H1 (cell line): ENCODE results near the gene SLC28A1. TPM values are rescaled to one million over a fixed set of nuclear protein-coding genes. Genes with fewer than 3 reads are reported as not detected.

Experiments used
- CTCF ChIA-PET: fragments of 300-600 bp; sonication (Branson Sonifier 250); formaldehyde crosslinking; loops from one replicate; lab custom pipeline; 2021; ENCODE audit not compliant: partially characterized antibody; lab: Charles Lee
- POLR2A ChIA-PET: fragments of 300-600 bp; sonication (Branson Sonifier 250); formaldehyde crosslinking; loops from one replicate; lab custom pipeline; 2021; ENCODE audit warnings: inconsistent platforms; ENCODE audit not compliant: partially characterized antibody; lab: Charles Lee
- DNase-seq, 2 experiments: peaks; one replicate each; pipeline versions ENCODE4 v3.0.0 to v3.0.0-alpha.2; 2010 to 2022; ENCODE audit warnings: low spot score in 2 of 2, low read depth in 1 of 2, mixed read lengths in 1 of 2
- FAIRE-seq: peaks from 2 replicates; lab custom pipeline; 2011; peaks lifted over from hg19 to GRCh38; lab: Jason Lieb, UNC
- H2AFZ ChIP-seq: 2 replicates; pipeline ENCODE4 v1.8.1; 2012; ENCODE audit warnings: low read length, inconsistent platforms
- H2AK5ac ChIP-seq: 2 replicates; pipeline ENCODE4 v1.6.1; 2013; ENCODE audit warnings: low read depth, low read length
- H2BK120ac ChIP-seq: replicated peaks from 2 replicates; pipeline ENCODE3; 2013; ENCODE audit warnings: low read depth, low read length, inconsistent platforms
- H2BK12ac ChIP-seq: 2 replicates; pipeline ENCODE4 v1.6.1; 2013; ENCODE audit warnings: low read depth, low read length
- H2BK15ac ChIP-seq: 2 replicates; pipeline ENCODE4 v1.6.1; 2013; ENCODE audit warnings: low read length
- H2BK20ac ChIP-seq: 2 replicates; pipeline ENCODE4 v1.6.1; 2013; ENCODE audit warnings: low read length
- H2BK5ac ChIP-seq: 2 replicates; pipeline ENCODE4 v1.6.1; 2013; ENCODE audit warnings: low read depth, low read length
- H3K14ac ChIP-seq: 2 replicates; pipeline ENCODE4 v1.6.1; 2013; ENCODE audit warnings: inconsistent platforms; ENCODE audit not compliant: insufficient read length
- H3K18ac ChIP-seq: 2 replicates; pipeline ENCODE4 v1.6.1; 2013; ENCODE audit warnings: low read length; ENCODE audit errors: extremely low read depth
- H3K23ac ChIP-seq: 2 replicates; pipeline ENCODE4 v1.6.1; 2013; ENCODE audit warnings: inconsistent platforms; ENCODE audit not compliant: insufficient read length
- H3K23me2 ChIP-seq: 2 replicates; pipeline ENCODE4 v1.6.1; 2013; ENCODE audit warnings: low read depth, low read length
- H3K27ac ChIP-seq: 2 replicates; pipeline ENCODE4 v1.6.1; 2011; ENCODE audit warnings: low read depth, low read length, inconsistent platforms
- H3K27me3 ChIP-seq, 4 experiments: replicated peaks in 1 of 4; 1 replicate in 1 of 4; 2 replicates in 3 of 4; pipeline versions ENCODE4 v1.6.1 to v1.8.1; 2011 to 2013; ENCODE audit warnings: low read length in 3 of 4, mild to moderate bottlenecking in 3 of 4, inconsistent platforms in 2 of 4, mixed read lengths in 2 of 4, moderate library complexity in 1 of 4; ENCODE audit not compliant: control insufficient read depth in 3 of 4, insufficient read depth in 3 of 4; ENCODE audit errors: extremely low read depth in 1 of 4
- H3K36me3 ChIP-seq, 4 experiments: 2 replicates each; pipeline versions ENCODE4 v1.6.1 to v1.8.1; 2011 to 2013; ENCODE audit warnings: mild to moderate bottlenecking in 4 of 4, low read length in 3 of 4, moderate library complexity in 2 of 4, control low read depth in 1 of 4, inconsistent platforms in 1 of 4; ENCODE audit not compliant: insufficient read depth in 4 of 4, control insufficient read depth in 2 of 4
- H3K4ac ChIP-seq: replicated peaks from 2 replicates; pipeline ENCODE3; 2013; ENCODE audit warnings: low read length, low read depth, mixed read lengths, inconsistent platforms; ENCODE audit not compliant: insufficient read length
- H3K4me1 ChIP-seq, 4 experiments: replicated peaks in 1 of 4; 1 replicate in 1 of 4; 2 replicates in 3 of 4; pipeline versions ENCODE4 v1.6.1 to v1.8.1; 2011 to 2013; ENCODE audit warnings: low read length in 3 of 4, inconsistent platforms in 2 of 4, mixed read lengths in 1 of 4; ENCODE audit not compliant: insufficient read depth in 4 of 4, control insufficient read depth in 3 of 4
- H3K4me2 ChIP-seq, 2 experiments: 2 replicates each; pipeline versions ENCODE4 v1.6.1 to v1.8.1; 2011 to 2013; ENCODE audit warnings: low read depth in 2 of 2, low read length in 2 of 2, control low read depth in 1 of 2, inconsistent platforms in 1 of 2, mild to moderate bottlenecking in 1 of 2; ENCODE audit not compliant: insufficient read depth in 1 of 2
- H3K4me3 ChIP-seq, 4 experiments: fragments of 200-600, 300-600 bp in 1 of 4; sonication (generic), shearing (Covaris generic), sonication (Bioruptor Twin) in 1 of 4; 2 replicates each; pipeline versions ENCODE4 v1.5.1 to v1.8.1; 2011 to 2016; ENCODE audit warnings: low read length in 4 of 4, low read depth in 3 of 4, control low read depth in 2 of 4, inconsistent platforms in 2 of 4, mild to moderate bottlenecking in 2 of 4, mixed read lengths in 1 of 4, moderate library complexity in 1 of 4; ENCODE audit not compliant: insufficient read depth in 2 of 4; ENCODE audit errors: extremely low read depth in 1 of 4
- H3K56ac ChIP-seq: replicated peaks from 2 replicates; pipeline ENCODE3; 2013; ENCODE audit warnings: low read depth, mild to moderate bottlenecking, mixed read lengths, low read length, inconsistent platforms; ENCODE audit not compliant: insufficient read length
- H3K79me1 ChIP-seq: 2 replicates; pipeline ENCODE4 v1.6.1; 2013; ENCODE audit warnings: low read depth, low read length, control low read depth
- H3K79me2 ChIP-seq, 2 experiments: 2 replicates each; pipeline versions ENCODE4 v1.6.1 to v1.8.1; 2012 to 2013; ENCODE audit warnings: low read length in 2 of 2, mild to moderate bottlenecking in 2 of 2, inconsistent platforms in 1 of 2; ENCODE audit not compliant: insufficient read depth in 2 of 2, control insufficient read depth in 1 of 2
- H3K9ac ChIP-seq, 4 experiments: replicated peaks in 1 of 4; 1 replicate in 1 of 4; 2 replicates in 3 of 4; pipeline versions ENCODE4 v1.6.1 to v1.8.1; 2011 to 2013; ENCODE audit warnings: low read depth in 3 of 4, low read length in 3 of 4, control low read depth in 2 of 4, mild to moderate bottlenecking in 2 of 4, moderate library complexity in 2 of 4, inconsistent platforms in 1 of 4; ENCODE audit errors: extremely low read depth in 1 of 4
- H3K9me3 ChIP-seq, 2 experiments: 2 replicates each; pipeline versions ENCODE4 v1.6.1 to v1.8.1; 2012 to 2013; ENCODE audit warnings: mild to moderate bottlenecking in 2 of 2, moderate library complexity in 2 of 2, control low read depth in 1 of 2, inconsistent platforms in 1 of 2, low read depth in 1 of 2, low read length in 1 of 2, mixed read lengths in 1 of 2; ENCODE audit not compliant: insufficient read depth in 2 of 2
- H4K20me1 ChIP-seq, 2 experiments: replicated peaks in 1 of 2; 2 replicates each; pipeline versions ENCODE3 to v1.8.1; 2011 to 2013; ENCODE audit warnings: inconsistent platforms in 2 of 2, low read length in 2 of 2, mild to moderate bottlenecking in 1 of 2; ENCODE audit not compliant: insufficient read depth in 2 of 2, control insufficient read depth in 1 of 2
- H4K5ac ChIP-seq: 2 replicates; pipeline ENCODE4 v1.6.1; 2013; ENCODE audit warnings: low read length, low read depth, mixed read lengths, inconsistent platforms; ENCODE audit not compliant: insufficient read length
- H4K8ac ChIP-seq: 2 replicates; pipeline ENCODE4 v1.8.0; 2013; ENCODE audit warnings: mild to moderate bottlenecking, moderate library complexity, low read length, inconsistent platforms; ENCODE audit not compliant: insufficient read depth; ENCODE audit errors: extremely low read depth
- H4K91ac ChIP-seq: replicated peaks from 2 replicates; pipeline ENCODE3; 2013; ENCODE audit warnings: low read length, mixed read lengths, inconsistent platforms; ENCODE audit not compliant: insufficient read length
- BRCA1 ChIP-seq: IDR thresholded peaks from 2 replicates; pipeline ENCODE4 v1.6.1; 2012; ENCODE audit warnings: low read depth, low read length, improper control_type of control experiment
- RBBP5 ChIP-seq: IDR thresholded peaks from 2 replicates; pipeline ENCODE4 v1.7.1; 2012; ENCODE audit warnings: low read depth, mild to moderate bottlenecking, inconsistent platforms, low read length, moderate library complexity, borderline replicate concordance
- SP2 ChIP-seq: IDR thresholded peaks from 2 replicates; pipeline ENCODE4 v1.6.1; 2012; ENCODE audit warnings: mild to moderate bottlenecking, low read length, inconsistent platforms
- SRF ChIP-seq: IDR thresholded peaks from 2 replicates; pipeline ENCODE4 v1.6.1; 2011; ENCODE audit warnings: mild to moderate bottlenecking, low read depth, low read length, moderate library complexity
- TCF12 ChIP-seq: IDR thresholded peaks from 2 replicates; pipeline ENCODE4 v1.6.1; 2011; ENCODE audit warnings: low read depth, mild to moderate bottlenecking, low read length
- WGBS, 2 experiments: shearing (Covaris generic) in 1 of 2; methylation state at CpG; one replicate each; pipeline versions ENCODE4 v1.1.6 to v1.1.7; 2013 to 2015; ENCODE audit warnings: low lambda C conversion rate in 2 of 2, mixed read lengths in 2 of 2, inconsistent platforms in 1 of 2, low coverage in 1 of 2, missing lambda C conversion rate in 1 of 2; ENCODE audit not compliant: insufficient replicate concordance in 2 of 2, insufficient coverage in 1 of 2, insufficient read length in 1 of 2; ENCODE audit errors: extremely low coverage in 1 of 2, missing lambda C conversion rate in 1 of 2; 5-methylcytosine and 5-hydroxymethylcytosine counted together
- polyA plus RNA-seq, 7 experiments: library from polyadenylated mRNA; depleted of rRNA in 3 of 7; stranded (reverse) in 5 of 7; unstranded in 2 of 7; fragments of >200 nt in 5 of 7; fragments of 200-250 nt in 2 of 7; gene quantifications; 1 replicate in 5 of 7; 2 replicates in 1 of 7; 4 replicates in 1 of 7; pipeline versions ENCODE4 v1.2.1 to v1.2.3, GENCODE V29; 2011 to 2013; ENCODE audit warnings: missing spikeins in 2 of 7, mixed read lengths in 2 of 7
- total RNA-seq: library from RNA; stranded (reverse); fragmentation: NEBNext Ultra II Directional; extraction: Animal tissue kit (Norgen Biotek cat#: 25700); gene quantifications from 2 replicates; pipeline ENCODE4 v1.2.1, GENCODE V29; 2021

The SLC28A1 gene
- total and polyA plus RNA-seq, 2 of the 8 experiments (the other 6 are each of a cell fraction or from before 2014, with no cell fraction given): 0.09 TPM; not detected in 1

GRCh38 chr15:84968301-84968700 is 83.8 kb downstream of the SLC28A1 start:
- Histone ChIP-seq H2BK5ac (0 out of 2 replicates have a peak overlapping the region, but pooled peaks have one; percentile 73), H2AK5ac (peak overlapping the region; percentile 42; the same call in 1 of the 2 replicates), H3K56ac (no peak overlapping the region), H3K9me3 (peaks cover 6 to 19% of the 10 kb centered on the region in 2 experiments; a peak in 1 of 4 replicates), H4K20me1 (no peaks in the 10 kb centered on the region), H3K4me3 (no peak overlapping the region), H2AFZ (no peak overlapping the region), H3K79me1 (no peaks in the 10 kb centered on the region), H3K18ac (no peak overlapping the region), H4K8ac (no peak overlapping the region), H2BK12ac (no peak overlapping the region), H3K4me2 (no peak overlapping the region), H3K27me3 (no peaks in the 10 kb centered on the region; a peak in 1 of 7 replicates), H2BK15ac (no peak overlapping the region), H3K4me1 (peaks cover 0 to 4% (median 0%) of the 10 kb centered on the region in 4 experiments; a peak in 3 of 7 replicates), H3K14ac (no peak overlapping the region), H3K79me2 (no peaks in the 10 kb centered on the region), H3K9ac (no peak overlapping the region), H3K4ac (no peak overlapping the region), H3K36me3 (no peaks in the 10 kb centered on the region), H2BK20ac (no peak overlapping the region), H3K27ac (no peak overlapping the region), H4K91ac (no peak overlapping the region), H2BK120ac (no peak overlapping the region), H3K23me2 (peaks cover 2% of the 10 kb centered on the region; the same call in 1 of the 2 replicates), H4K5ac (no peak overlapping the region), H3K23ac (no peak overlapping the region)
- WGBS, 2 experiments: 100% methylated on average over 3 of the region's 3 CpGs; no CpG with 5 or more reads in 1 of the 2 experiments
- ChIA-PET CTCF (interaction anchor here (0.9 kb wide), 1 partner anchor 13 kb away, joined by 4 read pairs; no protein-coding TSS in a partner anchor), POLR2A (interaction anchor here (2.0 kb wide), 1 partner anchor 11 kb away, joined by 6 read pairs; no protein-coding TSS in a partner anchor)
- TF ChIP-seq SP2 (no peak), RBBP5 (no peak), TCF12 (no peak), BRCA1 (no peak), SRF (no peak)
- DNase-seq: no peak
- FAIRE-seq: no peak
